Measurements from ENCODE around the gene HELZ.
"Not testable (repeated sequence)": the region's sequence is repeated elsewhere in the genome, so short reads cannot be mapped to it uniquely, and the experiment has no call there.

HELZ gene

GRCh38 chr17:67139784-67140665 lies 105.0 kb downstream of the HELZ start:
- DNase-seq = no peak

GRCh38 chr17:67139289-67139688 lies 105.7 kb downstream of the HELZ start:
- no peak for DNase-seq

GRCh38 chr17:67138392-67138791 lies 106.6 kb downstream of the HELZ start:
- no peak for DNase-seq

- no peak for DNase-seq
Measured at GRCh38 chr17:67137860-67138259, 107.1 kb downstream of the HELZ start.

GRCh38 chr17:67137026-67137370 lies 108.0 kb downstream of the HELZ start:
- DNase-seq = no peak

- DNase-seq = no peak
Measured at GRCh38 chr17:67136191-67137025, 108.6 kb downstream of the HELZ start.

- no peak for DNase-seq
Measured at GRCh38 chr17:67133161-67133560, 111.8 kb downstream of the HELZ start.

GRCh38 chr17:67132366-67132765 lies 112.6 kb downstream of the HELZ start:
- DNase-seq = no peak

GRCh38 chr17:67130768-67131167 lies 114.2 kb downstream of the HELZ start:
- DNase-seq = no peak

- no peak for DNase-seq
Measured at GRCh38 chr17:67129283-67129682, 115.7 kb downstream of the HELZ start.

GRCh38 chr17:67128700-67129099 lies 116.3 kb downstream of the HELZ start:
- no peak for DNase-seq

GRCh38 chr17:67127925-67128324 lies 117.1 kb downstream of the HELZ start:
- no peak for DNase-seq

- DNase-seq = no peak
Measured at GRCh38 chr17:67126983-67127382, 118.0 kb downstream of the HELZ start.

- not testable (repeated sequence) for DNase-seq
Measured at GRCh38 chr17:67126543-67126942, 118.5 kb downstream of the HELZ start.

- DNase-seq = no peak
Measured at GRCh38 chr17:67125924-67126323, 119.1 kb downstream of the HELZ start.

GRCh38 chr17:67125417-67125816 lies 119.6 kb downstream of the HELZ start:
- DNase-seq = no peak

- no peak for DNase-seq
Measured at GRCh38 chr17:67124450-67125148, 120.4 kb downstream of the HELZ start.

- no peak for DNase-seq
Measured at GRCh38 chr17:67123699-67124098, 121.3 kb downstream of the HELZ start.

GRCh38 chr17:67121316-67121891 lies 123.6 kb downstream of the HELZ start:
- no peak for DNase-seq

- DNase-seq = no peak
Measured at GRCh38 chr17:67119102-67119501, 125.9 kb downstream of the HELZ start.

GRCh38 chr17:67116045-67116575 lies 128.9 kb downstream of the HELZ start:
- DNase-seq = no peak

- DNase-seq = no peak
Measured at GRCh38 chr17:67115401-67115800, 129.6 kb downstream of the HELZ start.

- no peak for DNase-seq
Measured at GRCh38 chr17:67113486-67113885, 131.5 kb downstream of the HELZ start.

All from KG1 (cell line).